ENCODE results near the gene KRTAP20-2. TPM values are rescaled to one million over a fixed set of nuclear protein-coding genes. Genes with fewer than 3 reads are reported as not detected.

The KRTAP20-2 gene
- polyA plus RNA-seq, 1 donor from 2014 or later = not detected

- Histone ChIP-seq H3K36me3 (ENCODE audit: insufficient read depth, low read length) (no peaks in the 10 kb centered on the region), H3K4me2 (ENCODE audit: low read length) (no peak overlapping the region), H2AFZ (ENCODE audit: low read depth, low read length) (no peak overlapping the region), H4K20me1 (ENCODE audit: insufficient read depth) (no peaks in the 10 kb centered on the region), H3K9ac (ENCODE audit: low read length) (no peak overlapping the region), H3K9me3 (ENCODE audit: low read length) (no peaks in the 10 kb centered on the region), H3K27ac (ENCODE audit: low read length) (no peak overlapping the region), H3K9me2 (ENCODE audit: insufficient read depth, low read length) (no peaks in the 10 kb centered on the region), H3K79me2 (replicated peaks; ENCODE audit: insufficient read depth, low read length) (no peaks in the 10 kb centered on the region), H3F3A (ENCODE audit: insufficient read depth, low read length, poor library complexity, severe bottlenecking) (no peaks in the 10 kb centered on the region), H3K4me3 (ENCODE audit: low read length) (no peak overlapping the region), H3K27me3 (ENCODE audit: insufficient read depth, low read depth, low read length) (no peaks in the 10 kb centered on the region)
- TF ChIP-seq, protein P1, sequence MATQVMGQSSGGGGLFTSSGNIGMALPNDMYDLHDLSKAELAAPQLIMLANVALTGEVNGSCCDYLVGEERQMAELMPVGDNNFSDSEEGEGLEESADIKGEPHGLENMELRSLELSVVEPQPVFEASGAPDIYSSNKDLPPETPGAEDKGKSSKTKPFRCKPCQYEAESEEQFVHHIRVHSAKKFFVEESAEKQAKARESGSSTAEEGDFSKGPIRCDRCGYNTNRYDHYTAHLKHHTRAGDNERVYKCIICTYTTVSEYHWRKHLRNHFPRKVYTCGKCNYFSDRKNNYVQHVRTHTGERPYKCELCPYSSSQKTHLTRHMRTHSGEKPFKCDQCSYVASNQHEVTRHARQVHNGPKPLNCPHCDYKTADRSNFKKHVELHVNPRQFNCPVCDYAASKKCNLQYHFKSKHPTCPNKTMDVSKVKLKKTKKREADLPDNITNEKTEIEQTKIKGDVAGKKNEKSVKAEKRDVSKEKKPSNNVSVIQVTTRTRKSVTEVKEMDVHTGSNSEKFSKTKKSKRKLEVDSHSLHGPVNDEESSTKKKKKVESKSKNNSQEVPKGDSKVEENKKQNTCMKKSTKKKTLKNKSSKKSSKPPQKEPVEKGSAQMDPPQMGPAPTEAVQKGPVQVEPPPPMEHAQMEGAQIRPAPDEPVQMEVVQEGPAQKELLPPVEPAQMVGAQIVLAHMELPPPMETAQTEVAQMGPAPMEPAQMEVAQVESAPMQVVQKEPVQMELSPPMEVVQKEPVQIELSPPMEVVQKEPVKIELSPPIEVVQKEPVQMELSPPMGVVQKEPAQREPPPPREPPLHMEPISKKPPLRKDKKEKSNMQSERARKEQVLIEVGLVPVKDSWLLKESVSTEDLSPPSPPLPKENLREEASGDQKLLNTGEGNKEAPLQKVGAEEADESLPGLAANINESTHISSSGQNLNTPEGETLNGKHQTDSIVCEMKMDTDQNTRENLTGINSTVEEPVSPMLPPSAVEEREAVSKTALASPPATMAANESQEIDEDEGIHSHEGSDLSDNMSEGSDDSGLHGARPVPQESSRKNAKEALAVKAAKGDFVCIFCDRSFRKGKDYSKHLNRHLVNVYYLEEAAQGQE (IDR thresholded peaks at IDR 0.05; ENCODE audit: borderline replicate concordance) = no peak
- TF ChIP-seq CTCF (IDR thresholded peaks at IDR 0.05; ENCODE audit: poor library complexity, severe bottlenecking) (no peak), EZH2 (IDR thresholded peaks at IDR 0.05; ENCODE audit: borderline replicate concordance, insufficient read depth, low read length, poor library complexity, severe bottlenecking) (no peak), TAF1 (IDR thresholded peaks at IDR 0.05; ENCODE audit: low read depth) (no peak), MXI1 (conservative IDR thresholded peaks at IDR 0.05; ENCODE audit: poor library complexity, severe bottlenecking) (no peak), RAD21 (conservative IDR thresholded peaks at IDR 0.05) (no peak), SMC3 (conservative IDR thresholded peaks at IDR 0.05; ENCODE audit: poor library complexity) (no peak), EP300 (conservative IDR thresholded peaks at IDR 0.05; ENCODE audit: poor library complexity, severe bottlenecking) (no peak), POLR2AphosphoS5 (IDR thresholded peaks at IDR 0.05) (no peak)
Measured at GRCh38 chr21:30615199-30615598, 19.8 kb upstream of the KRTAP20-2 start.

GRCh38 chr21:30616125-30616524, 18.9 kb upstream of the KRTAP20-2 start, which contains the start of gene KRTAP20-1:
KRTAP20-1 (plus strand) TSS chr21:30616425; CDS start chr21:30616455, 30 bp downstream.
- Histone ChIP-seq H3K27ac (ENCODE audit: low read length) (no peak within 1 kb of the TSS), H3K27me3 (ENCODE audit: insufficient read depth, low read depth, low read length) (no peaks in the 10 kb centered on the region), H4K20me1 (ENCODE audit: insufficient read depth) (no peaks in the 10 kb centered on the region), H3K9me3 (ENCODE audit: low read length) (no peaks in the 10 kb centered on the region), H3F3A (ENCODE audit: insufficient read depth, low read length, poor library complexity, severe bottlenecking) (no peaks in the 10 kb centered on the region), H3K36me3 (ENCODE audit: insufficient read depth, low read length) (no peaks in the 10 kb centered on the region), H2AFZ (ENCODE audit: low read depth, low read length) (no peak within 1 kb of the TSS), H3K9ac (ENCODE audit: low read length) (no peak within 1 kb of the TSS), H3K4me2 (ENCODE audit: low read length) (no peak within 1 kb of the TSS), H3K9me2 (ENCODE audit: insufficient read depth, low read length) (no peaks in the 10 kb centered on the region), H3K79me2 (replicated peaks; ENCODE audit: insufficient read depth, low read length) (no peaks in the 10 kb centered on the region), H3K4me3 (ENCODE audit: low read length) (no peak within 1 kb of the TSS)
- TF ChIP-seq SMC3 (conservative IDR thresholded peaks at IDR 0.05; ENCODE audit: poor library complexity) = no peak
- no peak for TF ChIP-seq POLR2AphosphoS5 (IDR thresholded peaks at IDR 0.05)
- no peak for TF ChIP-seq EP300 (conservative IDR thresholded peaks at IDR 0.05; ENCODE audit: poor library complexity, severe bottlenecking)
- no peak for TF ChIP-seq TAF1 (IDR thresholded peaks at IDR 0.05; ENCODE audit: low read depth)
- TF ChIP-seq RAD21 (conservative IDR thresholded peaks at IDR 0.05) = no peak
- TF ChIP-seq, protein P1 (IDR thresholded peaks at IDR 0.05; ENCODE audit: borderline replicate concordance) = no peak
- no peak for TF ChIP-seq EZH2 (IDR thresholded peaks at IDR 0.05; ENCODE audit: borderline replicate concordance, insufficient read depth, low read length, poor library complexity, severe bottlenecking)
- TF ChIP-seq CTCF (IDR thresholded peaks at IDR 0.05; ENCODE audit: poor library complexity, severe bottlenecking) = no peak
- TF ChIP-seq MXI1 (conservative IDR thresholded peaks at IDR 0.05; ENCODE audit: poor library complexity, severe bottlenecking) = no peak
